NCI-H1092 treated with DMSO at 0.1 percent for 48 hours (cell line): ENCODE measurements around the gene TMEM221.

Source experiments
- DNase-seq: peaks from one replicate; lab custom pipeline; 2025; lab: John Stamatoyannopoulos, UW

Gene TMEM221

DNA sequence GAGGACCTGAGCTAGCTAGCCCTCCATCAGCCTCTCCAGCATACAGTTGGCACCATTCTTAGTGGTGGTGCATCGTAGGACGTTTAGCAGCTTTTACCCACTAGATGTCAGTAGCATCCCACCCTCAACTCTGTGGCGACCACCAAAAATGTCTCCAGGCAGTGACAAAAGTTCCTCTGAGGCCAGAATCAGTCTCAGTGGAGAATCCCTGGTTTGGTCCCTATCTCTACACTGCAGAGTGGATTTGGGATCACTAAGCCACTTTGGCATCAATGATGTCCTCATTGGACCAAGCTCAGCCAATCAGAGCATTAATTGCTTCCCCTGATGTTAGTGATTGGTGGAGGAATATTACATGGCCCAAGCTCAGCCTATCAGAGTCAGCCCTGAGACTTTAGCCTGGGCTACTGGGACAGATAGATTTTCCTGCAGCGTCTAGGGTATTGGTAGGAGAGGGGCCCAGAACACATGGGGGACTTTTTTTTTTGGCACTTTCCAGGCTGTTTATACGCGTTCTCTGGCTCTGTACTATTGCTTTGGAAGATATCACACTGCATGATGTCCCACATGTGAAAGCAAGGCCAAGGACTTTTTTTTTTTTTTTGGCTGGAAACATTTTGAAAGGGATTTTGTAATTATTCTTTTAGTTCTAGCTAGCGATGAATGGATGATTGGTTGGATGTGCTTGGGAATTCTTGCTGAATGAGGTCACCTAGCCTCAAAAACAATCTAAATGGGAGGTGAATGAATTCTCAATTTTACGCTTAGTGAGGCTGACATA, 7.0 kb downstream of the TMEM221 start:
- DNase-seq, result peak; percentile 5

DNA sequence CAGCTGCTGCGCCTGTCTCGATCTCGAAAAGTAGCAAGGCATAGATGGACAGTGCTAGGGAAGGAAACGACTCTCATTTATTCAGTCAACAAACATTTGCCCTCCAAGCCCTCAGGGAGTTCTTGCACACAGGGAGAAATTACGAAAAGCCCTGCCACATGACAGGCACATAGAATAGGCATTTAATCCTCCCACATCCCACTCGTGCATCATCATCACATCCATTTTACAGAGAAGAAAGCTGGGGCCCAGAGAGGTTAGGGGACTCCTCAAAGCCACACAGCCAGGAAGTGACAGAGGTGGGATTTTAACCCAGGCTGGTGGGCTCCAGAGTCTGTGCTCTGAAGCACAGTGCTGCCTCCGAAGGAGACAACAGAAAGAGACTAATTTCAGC, 11.6 kb downstream of the TMEM221 start:
- no peak for DNase-seq

DNA sequence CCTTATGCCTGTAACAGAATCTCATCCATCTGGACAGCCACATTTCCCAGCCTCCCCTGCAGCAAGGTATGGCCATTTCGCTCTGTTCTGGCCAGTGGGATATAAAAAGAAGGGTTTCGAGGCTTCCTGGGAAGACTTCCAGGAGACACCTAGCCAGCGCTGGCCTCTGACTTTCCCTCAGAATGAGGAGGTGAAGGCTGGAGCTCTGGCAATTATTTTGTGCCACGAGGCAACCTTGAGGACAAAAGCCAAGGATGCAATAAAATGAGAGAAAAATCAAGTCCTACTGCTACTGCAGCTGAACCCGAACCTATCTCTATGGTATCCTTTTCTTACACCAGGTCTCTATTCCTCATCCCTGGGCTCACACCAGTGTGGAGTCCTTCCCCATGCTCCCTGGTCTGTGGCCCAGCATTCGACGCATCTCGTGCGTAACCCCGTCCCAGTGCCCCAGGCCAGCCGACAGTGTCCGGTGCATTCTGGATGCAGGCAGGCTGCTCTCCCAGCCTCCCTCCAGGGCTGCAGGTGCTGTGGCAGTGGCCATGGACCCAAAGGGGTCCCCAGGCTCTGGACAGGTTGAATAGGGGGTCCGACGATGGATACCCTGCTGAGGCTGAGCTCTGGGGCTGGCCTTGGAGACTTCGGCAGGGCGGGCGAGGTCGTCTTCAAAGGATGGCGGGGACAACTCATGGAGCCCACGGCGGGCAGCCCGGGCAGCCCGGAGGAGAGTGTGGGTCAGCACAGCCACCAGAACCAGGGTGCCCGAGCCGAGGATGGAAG, 12.2 kb downstream of the TMEM221 start:
- no peak for DNase-seq

DNA sequence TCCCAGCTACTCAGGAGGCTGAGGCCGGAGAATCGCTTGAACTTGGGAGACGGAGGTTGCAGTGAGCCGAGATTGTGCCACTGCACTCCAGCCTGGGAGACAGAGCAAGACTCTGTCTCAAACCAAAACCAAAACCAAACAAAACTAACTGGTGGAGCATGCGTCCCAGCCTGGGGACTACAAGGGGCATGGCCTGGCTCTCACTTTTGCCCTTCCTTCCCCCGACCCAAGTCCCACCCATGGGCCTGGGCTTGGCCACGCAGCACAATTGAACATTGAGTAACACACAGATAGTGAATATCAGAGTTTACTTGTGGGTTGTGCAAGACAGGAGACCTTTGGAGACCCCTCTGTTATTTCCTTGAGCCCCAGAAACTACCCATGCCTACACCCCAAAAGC, 13.2 kb downstream of the TMEM221 start:
- DNase-seq, result no peak

DNA sequence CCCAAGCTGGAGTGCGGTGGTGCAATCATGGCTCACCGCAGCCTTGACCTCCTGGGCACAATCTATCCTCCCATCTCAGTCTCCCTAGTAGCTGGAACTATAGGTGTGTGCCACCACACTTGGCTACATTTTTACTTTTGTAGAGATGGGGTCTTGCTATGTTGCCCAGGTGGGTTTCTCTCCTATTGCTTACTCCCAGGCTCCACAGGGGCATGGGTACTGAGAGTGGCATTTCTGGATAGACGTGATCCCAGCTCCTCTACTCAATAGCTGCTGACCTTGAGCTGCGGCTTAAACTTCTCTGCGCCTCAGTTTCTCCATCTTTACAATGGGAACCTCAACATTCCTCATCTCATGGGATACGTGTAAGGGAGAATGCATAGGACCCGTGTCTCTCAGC, 17.1 kb downstream of the TMEM221 start:
- no peak for DNase-seq

DNA sequence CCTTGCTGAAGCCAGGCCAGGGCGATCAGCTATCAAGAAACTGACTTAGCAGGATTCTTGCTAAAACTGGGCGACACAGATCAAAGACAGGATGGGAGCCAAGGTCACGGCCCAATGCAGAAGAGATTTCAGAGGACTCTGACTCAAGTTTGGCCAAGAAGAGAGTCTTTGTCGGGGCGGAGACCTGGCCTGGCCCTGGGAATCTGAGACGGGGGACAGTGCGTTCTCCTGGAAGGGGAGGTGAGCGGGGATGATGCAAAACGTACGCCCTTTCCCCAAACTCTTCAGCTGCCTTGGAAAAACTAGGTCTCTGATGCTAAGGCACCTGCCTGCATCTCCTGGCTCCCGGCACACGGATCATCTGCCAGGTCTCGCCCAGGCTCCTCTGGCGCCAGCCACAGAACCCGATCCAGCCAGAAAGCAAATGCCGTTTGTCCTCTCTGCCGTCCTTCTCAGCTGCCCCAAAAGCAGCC, 18.8 kb downstream of the TMEM221 start:
- DNase-seq, result no peak

DNA sequence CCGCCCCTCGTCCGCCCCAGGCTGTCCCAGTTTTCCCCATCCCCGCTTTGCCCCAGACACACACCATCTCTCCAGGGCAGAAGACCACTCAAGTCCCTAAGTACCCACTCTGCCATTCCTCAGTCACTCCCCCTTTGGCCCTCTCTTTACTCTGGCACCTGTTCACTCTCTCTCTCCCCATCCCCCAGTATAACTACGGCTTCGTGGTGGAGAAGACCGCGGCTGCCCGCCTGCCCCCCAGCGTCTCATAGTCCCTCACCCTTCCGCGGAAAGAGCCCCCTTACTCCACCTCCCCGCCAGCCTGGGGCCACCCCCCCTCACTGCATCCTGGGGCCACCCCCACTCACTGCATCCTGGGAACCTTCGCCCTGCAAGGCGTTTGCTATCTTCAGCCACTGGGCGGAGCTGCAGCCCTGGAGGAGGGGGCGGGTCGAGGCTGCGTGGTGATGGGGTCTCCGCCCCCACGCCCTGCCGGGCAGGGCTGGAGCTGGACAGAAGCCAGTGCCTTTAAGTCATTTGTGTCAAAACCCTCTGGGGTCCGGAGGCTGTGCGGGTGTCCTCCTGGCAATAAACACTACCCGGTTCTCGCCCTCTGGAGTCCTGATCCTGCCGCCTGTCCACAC, 23.6 kb downstream of the TMEM221 start:
- DNase-seq, result peak; percentile 51

DNA sequence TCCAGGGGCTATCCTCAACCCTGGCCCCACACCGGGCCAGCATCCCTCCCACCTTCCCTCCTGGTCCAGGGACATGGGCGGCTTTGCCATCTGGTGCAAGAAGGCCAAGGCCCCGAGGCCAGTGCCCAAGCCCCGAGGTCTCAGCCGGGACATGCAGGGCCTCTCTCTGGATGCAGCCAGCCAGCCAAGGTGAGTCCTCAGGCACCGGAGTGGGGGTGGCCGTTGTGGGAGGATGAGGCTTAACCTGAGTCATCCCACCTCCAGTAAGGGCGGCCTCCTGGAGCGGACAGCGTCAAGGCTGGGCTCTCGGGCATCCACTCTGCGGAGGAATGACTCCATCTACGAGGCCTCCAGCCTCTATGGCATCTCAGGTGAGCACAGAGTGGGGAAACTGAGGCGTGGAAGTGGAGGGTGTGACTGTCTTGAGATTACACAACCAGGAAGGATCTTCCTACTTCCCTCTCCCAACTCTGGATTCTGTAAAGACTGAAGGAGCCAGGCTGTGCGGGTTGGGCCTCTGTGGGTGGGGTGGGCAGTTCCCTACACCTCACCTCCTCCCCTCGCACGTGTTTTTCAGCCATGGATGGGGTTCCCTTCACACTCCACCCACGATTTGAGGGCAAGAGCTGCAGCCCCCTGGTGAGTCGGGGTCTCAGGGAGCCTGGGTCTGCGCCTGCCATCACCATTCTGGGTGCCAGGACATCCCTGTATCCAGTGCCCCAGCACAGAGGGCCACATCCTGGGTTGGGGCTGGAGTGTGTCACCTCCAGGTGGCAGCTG, 24.8 kb downstream of the TMEM221 start:
- no peak for DNase-seq

DNA sequence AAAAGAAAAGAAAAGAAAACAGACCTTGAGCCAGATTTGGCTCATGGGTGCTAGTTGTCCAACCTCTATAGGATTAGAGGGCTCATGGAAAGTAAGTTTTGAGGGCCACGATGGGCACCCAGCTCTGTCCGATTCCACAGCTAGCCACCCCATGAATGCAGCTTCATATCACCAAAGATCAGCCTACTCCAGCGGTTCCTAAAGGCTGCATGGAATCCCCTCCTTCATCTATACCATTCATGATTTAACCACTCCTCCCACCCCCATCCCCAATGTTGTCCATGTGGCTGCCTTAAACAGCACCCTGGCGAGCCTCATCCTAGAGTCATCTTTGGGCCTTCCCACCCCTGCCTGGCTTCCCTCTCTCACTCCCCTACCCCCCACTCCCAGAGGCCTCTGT, 26.5 kb downstream of the TMEM221 start:
- no peak for DNase-seq

DNA sequence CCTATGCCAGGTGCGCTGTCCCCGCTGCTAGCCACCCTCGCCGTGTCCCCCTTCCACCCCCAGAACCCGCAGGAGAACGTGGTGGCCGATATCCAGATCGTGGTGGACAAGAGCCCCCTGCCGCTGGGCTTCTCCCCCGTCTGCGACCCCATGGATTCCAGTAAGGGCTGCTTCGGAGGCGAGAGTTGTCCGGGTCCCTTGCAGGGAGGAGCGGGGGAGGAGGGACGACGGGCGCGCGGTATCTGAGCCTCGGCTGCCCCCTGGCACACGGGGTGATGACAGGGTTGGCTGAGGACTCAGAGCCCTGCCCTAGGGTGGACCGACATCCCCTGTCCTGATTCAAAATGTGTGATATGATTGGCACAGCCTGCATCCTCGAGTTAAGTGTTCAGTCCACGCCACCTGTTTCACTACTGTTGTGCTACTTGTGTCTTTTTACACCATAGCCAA, 28.0 kb downstream of the TMEM221 start:
- DNase-seq, result peak; percentile 22

DNA sequence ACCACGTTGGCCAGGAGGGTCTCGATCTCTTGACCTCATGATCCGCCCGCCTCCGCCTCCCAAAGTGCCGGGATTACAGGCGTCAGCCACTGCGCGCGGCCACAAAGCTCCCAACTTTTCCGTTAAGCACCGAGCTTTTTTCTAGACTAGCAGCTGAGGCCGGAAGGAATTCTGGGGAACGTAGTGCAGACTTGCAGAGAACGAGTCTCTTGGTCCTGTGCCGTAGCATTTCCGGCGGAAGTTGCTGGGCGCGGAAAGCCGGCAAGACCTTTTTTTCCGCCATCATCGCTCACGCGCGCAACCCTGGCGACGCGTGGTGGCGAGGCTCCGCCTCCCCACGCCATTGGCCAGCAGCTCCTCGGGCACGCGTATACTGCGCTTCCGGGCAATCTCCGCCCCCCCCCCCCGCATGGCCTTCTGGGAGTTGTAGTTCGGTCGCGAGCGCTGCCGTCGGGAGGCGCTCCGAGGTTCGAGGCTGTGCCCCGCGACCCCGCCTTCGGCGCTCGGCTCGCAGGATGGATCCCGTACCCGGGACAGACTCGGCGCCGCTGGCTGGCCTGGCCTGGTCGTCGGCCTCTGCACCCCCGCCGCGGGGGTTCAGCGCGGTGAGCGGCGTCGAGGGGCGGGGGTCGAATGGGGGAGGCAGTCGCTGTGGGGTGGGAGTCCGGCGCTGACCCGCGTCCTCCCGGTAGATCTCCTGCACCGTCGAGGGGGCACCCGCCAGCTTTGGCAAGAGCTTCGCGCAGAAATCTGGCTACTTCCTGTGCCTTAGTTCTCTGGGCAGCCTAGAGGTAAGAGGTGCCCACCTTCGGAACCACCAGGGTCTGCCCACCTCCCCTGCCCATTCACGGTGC, 28.6 kb downstream of the TMEM221 start, which contains the start of gene MVB12A:
TSS of gene MVB12A (plus strand) at position 427 of the 854 bp plus-strand sequence. CDS start at position 516, 89 bp downstream.
- DNase-seq, result peak; percentile 97

DNA sequence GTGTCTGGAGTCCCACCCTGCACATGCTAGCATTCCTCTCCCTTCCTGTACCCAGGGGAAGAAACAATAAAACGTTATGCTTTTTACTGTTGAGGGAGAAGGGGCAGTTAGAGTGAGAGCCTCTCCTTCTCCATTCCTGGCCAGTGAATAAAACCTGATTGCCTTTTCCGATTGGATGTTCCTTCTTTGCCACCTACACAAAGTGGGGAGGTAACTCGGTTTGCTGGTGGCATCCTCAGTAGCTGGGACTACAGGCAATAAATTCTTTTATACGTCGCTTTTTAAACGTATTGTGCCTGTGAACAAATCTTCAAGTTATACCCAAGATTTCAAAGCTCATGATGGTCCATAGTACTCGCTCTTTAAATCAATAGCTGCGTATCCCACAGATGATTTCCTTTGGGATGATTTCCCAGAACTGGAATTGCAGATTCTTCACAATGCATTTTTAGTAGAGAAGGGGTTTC, 29.3 kb downstream of the TMEM221 start:
- no peak for DNase-seq

DNA sequence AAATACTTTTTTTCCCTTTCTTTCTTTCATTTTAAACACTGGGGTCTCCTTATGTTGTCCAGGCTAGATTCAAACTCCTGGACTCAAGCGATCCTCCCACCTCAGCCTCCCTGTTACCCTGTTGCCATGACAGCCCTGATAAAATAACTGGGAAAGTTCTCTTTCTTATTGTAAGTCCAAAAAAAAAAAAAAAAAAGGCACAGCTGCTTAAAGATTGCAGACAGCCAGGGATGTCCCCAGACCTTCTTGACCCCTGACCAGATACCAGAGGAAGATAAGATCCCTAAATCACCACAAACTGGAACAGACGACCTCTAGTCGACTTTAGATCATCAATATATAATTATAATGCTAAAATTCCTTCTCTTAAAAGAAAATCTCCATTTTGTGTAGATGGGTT, 29.8 kb downstream of the TMEM221 start:
- DNase-seq, result no peak

DNA sequence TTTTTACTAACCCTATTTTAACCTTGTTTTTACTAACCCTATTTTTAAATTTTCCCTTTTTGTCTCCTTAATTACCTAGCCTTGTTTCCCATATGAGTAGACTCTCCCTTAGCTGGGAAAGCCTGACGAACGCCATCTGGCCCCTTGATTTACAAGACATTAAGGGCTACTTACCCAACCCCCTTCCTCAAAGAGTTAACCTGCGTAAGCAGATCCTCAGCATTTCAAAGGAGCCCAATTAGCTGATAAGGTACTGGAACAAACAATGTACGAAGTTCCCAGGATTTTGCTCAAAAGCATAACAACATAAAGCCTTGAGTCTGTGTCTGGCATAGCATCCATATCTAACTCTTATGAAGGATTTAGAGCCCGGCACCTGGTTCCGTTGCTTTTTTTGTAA, 33.3 kb downstream of the TMEM221 start:
- DNase-seq, result no peak

DNA sequence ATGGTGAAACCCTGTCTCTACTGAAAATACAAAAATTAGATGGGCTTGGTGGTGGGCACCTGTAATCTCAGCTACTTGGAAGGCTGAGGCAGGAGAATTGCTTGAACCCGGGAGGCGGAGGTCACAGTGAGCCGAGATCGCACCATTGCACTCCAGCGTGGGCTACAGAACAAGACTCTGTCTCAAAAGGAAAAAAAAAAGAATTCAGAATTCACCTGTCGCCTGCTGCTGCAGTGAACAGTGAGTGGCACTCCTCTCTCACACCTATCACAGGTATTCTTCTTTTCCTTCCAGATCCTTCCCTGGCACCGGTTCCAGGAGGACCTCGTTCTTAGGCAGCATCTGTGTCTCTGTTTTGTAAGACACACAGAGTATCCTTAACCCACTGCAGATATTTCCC, 34.4 kb downstream of the TMEM221 start:
- DNase-seq, result no peak

DNA sequence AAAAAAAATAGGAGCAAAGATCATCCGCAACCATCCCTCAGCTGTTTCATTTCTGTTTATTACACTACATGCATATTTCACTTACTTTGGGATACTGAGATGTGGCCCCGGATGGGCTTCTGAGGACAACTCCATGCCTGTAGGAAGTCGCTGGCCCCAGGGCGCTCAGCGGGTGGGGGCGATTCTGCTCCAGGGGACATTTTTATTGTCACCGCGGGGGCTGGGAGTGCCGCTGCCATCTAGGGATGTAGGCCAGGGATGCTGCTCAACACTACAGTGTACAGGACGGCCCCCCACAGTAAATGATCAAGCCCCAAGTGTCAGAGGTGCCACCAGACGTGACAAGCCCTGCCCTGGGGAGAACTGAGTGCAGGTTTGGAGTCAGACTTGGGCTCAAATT, 36.7 kb downstream of the TMEM221 start:
- no peak for DNase-seq

DNA sequence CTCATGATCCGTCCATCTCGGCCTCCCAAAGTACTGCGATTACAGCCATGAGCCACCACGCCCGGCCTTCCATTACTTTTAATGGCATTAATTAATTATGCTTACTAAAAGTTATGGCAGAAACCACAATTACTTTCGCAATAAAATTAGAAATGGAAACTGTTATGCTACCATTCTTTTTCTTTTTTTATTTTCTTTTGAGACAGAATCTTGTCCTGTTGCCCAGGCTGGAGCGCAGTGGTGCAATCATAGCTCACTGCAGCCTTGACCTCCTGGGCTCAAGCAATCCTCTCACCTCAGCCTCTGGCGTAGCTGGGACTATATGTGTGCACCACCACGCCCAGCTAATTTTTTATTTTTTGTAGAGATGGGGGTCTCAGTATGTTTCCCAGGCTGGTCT, 38.5 kb downstream of the TMEM221 start:
- no peak for DNase-seq

DNA sequence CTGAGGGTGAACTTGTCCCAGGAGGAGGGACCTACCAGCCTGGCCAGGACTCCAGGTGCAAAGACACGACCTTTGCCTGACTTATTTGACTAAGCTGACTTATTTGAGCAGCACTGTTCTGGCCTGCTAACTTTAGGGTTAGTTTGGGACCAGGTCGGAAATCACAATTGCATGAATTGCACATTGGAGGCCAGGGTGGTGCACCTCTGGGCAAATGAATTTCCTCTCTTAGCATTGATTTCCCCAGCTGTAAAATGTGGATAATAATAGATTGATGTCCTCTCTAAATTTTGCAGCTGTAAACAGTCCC, 41.6 kb downstream of the TMEM221 start:
- DNase-seq, result no peak

DNA sequence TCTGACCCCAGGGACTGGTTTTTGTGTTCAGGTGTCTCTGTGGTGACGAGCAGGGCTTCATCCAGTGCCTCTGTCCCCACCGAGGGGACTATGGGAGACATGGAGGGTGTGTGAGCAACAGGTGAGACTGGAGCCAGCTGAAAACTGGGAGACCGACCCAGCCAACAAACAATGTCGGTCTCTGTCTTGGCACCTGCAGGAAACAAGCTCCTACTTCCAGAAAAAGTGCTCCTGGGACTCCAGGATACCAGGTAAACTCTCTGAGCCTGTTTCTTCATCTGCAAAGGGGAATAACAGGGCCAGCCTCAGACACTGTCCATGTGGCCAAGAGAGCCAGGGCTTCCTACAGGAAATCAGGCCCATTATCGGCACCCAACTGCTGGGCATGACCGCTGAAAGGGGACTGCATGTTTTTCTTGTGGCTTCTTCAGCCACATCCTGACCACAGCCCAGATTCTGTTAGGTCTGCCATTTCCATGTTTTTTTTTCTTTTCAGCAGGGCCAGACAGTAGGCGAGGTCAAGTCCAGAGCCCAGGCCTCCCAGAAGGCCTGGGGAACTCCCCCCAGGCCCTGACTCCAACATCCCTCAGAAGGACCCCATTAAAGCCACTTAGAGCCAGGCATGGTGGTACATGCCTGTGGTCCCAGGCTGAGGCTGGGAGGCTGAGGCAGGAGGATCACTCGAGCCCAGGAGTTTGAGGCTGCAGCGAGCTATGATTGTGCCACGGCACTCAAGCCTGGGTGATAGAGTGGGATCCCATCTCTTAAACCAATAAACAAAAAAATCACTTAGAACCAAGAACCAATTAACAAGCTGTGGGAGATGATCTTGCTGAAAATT, 42.2 kb downstream of the TMEM221 start:
- DNase-seq, result no peak
